HG03521 (cell line): Measurements from ENCODE around the gene BEND3.
"Not testable (repeated sequence)": the region's sequence is repeated elsewhere in the genome, so short reads cannot be mapped to it uniquely, and the experiment has no call there.

Experiments
- ATAC-seq: cut with Tn5 transposase; IDR thresholded peaks from one replicate; pipeline ENCODE4 v1.9.1; 2021; ENCODE audit warnings: mild to moderate bottlenecking, moderate library complexity; ENCODE audit not compliant: unreplicated experiment

BEND3 gene

DNA sequence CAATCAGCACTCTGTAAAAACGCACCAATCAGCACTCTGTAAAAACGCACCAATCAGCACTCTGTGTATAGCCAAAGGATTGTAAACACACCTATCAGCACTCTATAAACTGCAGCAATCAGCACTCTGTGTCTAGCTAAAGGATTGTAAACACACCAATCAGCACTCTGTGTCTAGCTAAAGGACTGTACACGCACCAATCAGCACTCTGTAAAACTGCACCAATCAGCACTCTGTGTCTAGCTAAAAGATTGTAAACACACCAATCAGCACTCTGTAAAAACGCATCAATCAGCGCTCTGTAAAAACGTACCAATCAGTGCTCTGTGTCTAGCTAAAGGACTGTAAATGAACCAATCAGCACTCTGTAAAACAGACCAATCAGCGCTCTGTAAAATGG is 30.9 kb downstream of the BEND3 start:
- ATAC-seq = not testable (repeated sequence)

DNA sequence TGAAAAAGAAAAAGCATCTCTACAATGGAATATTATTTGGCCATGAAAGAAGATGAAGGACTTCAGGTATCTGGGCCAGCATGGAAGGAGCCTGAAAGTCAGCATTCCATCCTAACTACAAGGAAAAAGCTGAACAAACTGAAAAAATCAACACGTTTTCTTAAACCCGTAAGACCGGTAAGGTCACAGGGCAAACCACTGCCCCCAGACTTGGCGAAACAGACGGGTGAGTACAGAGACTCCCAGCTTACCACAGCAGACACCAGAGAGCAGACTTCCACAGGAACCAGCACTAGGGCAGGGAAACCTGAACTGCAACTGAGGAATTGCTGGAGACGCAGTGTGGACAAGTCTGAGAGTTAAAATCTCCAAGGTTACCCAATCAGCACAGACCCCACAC is 31.4 kb downstream of the BEND3 start:
- ATAC-seq = no peak

DNA sequence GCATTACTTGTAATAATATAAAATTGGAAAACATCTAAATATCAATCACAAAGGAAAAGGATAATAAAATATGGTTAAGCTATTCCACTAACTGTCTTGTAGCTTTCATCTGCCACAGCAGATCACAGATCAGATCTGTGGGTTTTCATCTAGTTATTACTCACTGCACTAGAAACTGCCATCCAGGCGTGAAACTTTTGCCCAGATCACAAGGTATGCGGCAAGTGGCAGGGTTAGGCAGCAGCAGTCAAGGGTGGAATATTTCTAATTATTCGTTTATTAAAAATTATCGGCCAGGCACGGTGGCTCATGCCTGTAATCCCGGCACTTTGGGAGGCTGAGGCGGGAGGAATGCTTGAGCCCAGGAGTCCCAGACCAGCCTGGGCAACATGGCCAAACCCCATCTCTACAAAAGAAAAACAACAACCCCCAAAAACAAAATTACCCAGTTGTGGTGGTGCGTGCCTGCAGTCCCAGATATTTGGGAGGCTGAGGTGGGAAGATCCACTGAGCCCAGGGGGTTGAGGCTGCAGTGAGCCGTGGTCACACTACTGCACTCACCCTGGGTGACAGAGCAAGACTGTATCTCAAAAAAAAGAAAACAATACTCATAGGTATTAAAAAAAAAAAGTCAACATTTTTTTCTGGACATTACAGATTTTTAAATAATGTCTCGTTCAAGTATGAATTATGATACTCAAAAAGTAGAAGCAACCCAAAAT is 32.1 kb downstream of the BEND3 start:
- ATAC-seq = peak; percentile 87

DNA sequence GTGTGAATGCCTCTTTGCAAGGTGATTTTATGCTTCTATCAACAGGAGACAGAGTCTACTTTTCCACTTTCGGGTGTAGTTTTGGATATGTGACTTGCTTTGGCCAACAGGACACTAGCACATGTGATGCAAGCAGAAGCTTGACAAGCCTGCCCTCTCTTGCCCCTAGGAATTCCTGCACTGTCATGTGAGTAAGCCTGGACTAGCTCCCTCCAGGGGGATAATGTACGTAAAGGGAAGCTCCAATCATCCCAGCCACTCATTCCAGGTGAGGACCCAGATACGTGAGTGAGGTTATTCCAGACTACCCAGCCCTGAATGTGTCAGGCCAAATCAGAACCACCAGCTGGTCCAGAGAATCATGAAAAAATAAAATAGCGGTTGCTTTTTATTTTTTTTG is 33.3 kb downstream of the BEND3 start:
- no peak for ATAC-seq

DNA sequence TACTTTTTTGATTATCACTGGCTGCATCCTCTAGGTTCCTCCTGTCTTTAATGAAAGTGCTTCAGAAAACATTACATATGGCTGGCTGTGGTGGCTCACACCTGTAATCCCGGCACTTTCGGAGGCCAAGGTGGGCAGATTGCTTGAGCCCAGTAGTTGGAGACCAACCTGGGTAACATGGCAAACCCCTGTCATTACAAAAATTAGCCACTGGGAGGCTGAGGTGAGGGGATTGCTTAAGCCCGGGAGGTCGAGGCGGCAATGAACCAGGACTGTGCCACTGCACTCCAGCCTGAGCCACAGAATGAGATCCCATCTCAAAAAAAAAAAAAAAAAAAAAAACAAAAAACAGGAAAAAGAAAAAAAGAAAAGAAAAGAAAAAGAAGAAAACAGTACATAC is 35.3 kb downstream of the BEND3 start:
- ATAC-seq = no peak

DNA sequence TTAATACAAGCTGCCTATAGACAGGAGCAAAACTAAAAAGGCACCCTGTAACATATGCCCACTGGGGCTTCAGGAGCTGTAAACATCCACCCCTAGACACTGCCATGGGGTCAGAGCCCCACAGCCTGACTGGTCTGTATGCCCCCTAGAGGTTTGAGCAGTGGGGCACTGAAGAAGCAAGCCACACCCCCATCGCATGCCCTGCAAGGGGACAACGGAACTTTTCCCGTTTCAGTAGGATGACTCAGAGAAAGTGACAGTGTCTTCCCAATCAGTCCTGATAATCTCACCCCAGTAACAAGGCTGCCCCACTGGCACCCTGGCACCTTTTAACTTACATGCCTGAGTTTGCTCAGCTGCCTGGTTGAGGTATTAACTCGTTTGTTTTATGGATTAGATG is 35.9 kb downstream of the BEND3 start:
- no peak for ATAC-seq

DNA sequence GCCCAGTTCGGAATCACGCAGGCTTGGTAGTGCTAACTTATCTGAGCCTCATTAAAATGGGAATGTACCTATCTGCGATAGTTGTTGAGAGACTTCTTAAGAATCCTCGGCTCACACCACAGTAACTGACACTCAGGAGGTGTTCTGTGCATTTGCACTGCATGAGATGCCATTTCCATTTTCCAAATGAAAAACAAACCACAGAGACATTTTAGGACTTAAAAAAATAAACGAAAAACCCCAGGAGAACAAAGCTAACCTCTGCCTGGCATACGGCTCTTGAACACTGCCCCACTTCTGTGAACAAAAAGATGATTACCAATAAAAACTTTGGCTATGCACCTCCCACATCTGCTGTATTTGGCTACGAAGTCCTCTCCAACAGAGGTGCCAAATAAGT is 37.6 kb downstream of the BEND3 start:
- no peak for ATAC-seq

DNA sequence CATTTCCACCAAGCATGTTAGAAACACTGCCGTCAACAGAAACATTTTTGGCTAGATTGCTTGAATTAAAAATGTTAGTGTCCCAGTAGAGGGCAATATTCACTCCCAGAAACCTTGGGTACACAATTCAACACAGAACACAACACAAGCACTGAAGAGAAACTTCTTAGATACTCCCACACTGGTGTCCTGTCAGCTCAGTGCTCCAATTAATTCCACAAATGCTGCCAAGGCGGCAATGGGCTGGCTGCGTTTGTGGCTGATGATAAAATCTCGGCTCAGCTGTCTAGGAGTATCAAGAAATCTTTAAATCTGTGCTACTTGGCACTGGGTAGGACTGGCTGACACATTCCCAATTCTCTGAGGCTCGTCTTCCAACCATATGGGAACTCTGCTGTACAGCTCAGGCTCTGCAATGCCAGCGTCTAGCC is 39.3 kb downstream of the BEND3 start:
- no peak for ATAC-seq

DNA sequence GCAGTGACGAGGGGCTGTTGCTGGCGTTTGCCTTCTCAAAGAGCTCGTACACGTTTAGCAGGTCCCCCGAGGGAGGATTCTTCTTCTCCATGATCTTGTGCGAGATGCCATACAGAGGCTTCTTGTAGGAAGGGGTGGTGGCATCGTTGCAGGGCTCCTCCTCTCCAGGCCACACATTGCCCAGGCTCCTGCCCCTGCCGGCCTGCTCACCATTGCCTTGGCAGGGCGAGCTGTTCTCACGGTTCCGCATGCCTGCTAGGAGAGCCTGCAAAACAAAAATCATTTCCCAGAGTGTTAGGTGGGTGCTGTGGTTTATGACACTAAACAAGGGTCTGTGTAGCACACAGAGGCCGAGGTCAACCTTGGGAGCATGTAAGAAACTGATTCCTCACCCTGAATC is 44.6 kb downstream of the BEND3 start:
- no peak for ATAC-seq

DNA sequence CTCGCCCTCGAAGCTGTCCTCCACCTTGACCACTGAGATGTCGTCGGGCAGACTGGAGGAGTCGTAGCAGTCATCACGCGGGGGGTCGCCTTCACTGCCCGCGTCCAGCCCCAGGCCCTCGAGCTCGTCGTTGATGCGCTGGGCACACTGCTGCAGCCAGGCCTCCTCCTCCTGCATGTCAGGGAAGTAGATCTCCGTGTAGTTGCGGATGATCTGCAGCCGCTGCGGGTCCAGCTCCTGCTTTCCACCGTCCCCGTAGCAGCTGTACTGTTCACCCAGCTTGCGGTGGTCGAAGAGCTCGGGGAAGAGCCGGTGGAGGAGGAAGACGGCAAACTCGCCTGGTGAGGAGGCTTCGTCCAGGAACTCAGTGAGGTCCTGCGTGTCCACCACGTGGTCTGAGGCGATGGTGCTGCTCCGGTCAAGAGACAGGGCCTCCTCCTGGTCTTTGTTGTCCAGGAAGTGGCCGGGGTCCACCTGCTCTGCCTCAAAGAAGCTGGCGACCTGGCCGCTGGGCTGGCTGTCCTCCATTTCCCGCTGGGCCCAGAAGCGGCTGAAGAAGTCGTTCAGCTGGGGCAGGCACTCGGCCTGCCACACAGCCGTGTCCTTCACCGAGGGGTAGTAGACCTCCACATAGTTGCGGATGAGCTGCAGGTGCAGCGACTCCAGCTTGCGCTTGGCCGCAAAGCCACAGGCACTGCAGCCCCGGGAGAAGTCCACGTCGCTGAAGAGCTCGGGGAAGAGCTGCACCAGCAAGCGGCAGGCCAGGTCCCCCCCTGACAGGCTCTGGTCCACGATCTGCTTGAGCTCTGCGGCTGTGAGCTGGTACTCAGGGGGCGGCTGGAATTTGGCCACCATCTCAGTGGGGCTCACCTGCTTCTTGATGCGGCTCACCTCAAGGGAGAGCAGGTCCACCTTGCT is 45.4 kb downstream of the BEND3 start:
- ATAC-seq = no peak

DNA sequence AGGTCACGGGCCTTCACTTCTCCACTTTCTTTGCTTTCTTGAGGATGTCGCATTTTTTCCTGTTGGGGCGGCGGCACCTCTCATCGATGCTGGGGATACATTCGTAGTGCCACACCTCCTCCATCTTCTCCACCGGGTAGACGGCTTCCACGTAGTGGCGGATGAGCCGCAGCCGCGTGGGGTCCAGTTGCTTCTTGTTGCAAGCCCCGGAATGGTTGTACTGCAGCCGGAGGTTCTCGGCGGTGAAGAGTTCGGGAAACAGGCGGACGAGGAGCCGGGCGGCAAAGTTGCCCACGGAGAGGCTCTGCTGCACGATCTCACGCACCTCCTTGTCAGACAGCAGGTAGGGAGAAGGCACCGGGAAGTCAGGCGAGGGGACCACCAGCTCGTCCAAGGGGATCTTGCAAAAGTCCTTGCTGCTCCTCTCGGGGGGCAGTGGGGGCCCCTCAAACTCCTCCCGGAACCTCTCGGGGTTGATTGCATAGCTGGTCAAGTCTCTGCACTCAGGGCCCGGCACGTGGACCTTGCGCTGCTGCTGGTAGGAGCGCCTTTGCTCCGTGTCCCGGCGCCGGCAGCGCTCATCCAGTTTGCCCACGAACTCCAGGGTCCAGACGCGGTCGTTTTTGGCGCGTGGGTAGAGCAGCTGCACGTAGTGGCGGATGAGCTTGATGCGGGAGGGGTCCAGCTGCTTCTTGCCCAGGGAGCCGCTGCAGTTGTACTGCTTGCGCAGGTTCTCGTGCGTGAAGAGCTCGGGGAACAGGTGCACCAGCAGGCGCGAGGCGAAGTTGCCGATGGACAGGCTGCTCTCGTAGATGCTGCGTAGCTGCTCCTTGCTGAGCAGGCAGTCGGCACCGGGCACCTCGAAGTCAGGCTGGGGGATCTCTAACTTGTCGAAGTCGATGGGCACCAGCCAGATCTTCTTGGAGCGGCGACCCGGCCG is 46.4 kb downstream of the BEND3 start:
- no peak for ATAC-seq

DNA sequence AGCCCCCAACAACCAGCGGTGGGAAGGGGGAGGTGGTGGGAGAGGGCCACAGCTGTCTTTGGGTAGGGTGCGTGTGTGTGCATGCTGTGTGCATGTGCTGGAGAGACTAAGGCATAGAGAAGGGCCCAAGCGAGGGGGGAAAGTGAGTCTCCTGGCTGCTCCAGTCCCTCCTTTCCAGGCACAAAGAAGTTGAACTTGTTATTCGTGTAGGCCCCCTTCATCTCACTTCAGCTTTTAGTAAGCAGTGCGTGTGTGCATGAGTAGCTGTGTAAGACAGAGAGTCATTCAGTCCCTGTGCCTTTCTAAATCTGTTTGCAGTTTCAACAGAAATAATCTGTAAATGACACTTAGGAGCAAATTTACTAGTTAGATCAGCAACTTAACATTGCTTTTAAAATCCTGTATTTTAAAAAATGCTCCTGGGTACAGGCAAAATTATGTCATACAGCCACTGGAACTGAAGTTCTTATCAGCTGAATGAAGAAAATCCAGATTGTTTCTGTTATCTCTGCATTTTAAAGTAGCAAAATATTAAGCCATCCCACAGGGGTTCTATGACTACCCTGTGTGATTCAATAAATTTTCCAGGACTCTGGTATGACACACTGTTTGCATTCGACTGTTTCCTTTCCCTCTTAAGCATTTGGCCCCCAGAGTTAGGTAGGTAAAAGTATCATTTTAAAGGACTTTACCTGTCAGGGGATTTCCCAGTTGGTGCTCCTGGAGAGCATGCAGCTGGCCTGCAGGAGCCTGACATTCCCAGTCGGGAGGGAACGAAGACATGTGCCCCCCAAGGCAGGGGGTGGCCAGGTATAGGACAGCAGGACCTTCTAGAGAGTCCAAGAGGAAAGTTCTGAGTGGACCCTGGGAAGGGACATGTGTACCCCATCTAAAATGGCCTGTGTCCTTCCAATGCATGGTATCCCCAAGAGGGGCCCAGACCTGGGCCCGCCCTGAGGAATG is 48.3 kb downstream of the BEND3 start:
- no peak for ATAC-seq

DNA sequence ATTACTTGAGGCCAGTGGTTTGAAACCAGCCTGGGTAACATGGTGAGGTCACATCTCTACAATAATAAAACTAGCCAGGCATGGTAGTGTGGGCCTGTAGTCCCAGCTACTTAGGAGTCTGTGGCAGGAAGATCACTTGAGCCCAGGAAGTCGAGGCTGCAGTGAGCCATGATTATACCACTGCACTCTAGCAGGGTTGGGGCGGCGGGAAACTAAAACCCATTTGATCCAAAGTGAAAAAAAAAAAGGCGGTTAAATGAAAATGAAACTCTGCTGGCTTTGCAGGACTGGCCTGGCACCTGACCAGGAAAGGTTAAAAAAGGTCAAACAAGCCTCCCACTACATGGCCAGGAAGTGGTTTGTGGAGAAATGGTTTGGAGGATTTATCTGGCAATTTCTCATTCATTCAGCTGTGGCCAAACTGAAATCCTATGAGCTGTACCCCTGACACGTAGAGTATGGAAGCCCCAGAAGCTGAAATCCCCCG is 50.7 kb downstream of the BEND3 start:
- no peak for ATAC-seq

DNA sequence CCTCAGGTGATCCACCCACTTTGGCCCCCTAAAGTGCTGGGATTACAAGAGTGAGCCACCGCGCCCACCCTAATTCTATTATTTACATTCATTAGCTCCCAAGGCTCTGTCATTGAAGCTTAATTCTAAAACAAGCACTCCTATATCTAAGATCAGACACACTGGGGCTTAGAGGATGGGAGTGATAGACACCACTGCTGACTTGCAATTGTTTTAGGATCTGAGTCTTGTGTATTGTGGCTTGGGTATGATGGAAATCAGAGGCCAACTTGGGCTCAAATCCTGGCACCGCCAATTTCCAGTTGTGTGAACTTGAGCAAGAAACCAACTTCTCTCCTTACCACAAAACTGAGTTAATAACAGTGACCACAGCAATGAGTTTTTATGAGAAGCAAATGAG is 52.6 kb downstream of the BEND3 start:
- ATAC-seq = no peak

DNA sequence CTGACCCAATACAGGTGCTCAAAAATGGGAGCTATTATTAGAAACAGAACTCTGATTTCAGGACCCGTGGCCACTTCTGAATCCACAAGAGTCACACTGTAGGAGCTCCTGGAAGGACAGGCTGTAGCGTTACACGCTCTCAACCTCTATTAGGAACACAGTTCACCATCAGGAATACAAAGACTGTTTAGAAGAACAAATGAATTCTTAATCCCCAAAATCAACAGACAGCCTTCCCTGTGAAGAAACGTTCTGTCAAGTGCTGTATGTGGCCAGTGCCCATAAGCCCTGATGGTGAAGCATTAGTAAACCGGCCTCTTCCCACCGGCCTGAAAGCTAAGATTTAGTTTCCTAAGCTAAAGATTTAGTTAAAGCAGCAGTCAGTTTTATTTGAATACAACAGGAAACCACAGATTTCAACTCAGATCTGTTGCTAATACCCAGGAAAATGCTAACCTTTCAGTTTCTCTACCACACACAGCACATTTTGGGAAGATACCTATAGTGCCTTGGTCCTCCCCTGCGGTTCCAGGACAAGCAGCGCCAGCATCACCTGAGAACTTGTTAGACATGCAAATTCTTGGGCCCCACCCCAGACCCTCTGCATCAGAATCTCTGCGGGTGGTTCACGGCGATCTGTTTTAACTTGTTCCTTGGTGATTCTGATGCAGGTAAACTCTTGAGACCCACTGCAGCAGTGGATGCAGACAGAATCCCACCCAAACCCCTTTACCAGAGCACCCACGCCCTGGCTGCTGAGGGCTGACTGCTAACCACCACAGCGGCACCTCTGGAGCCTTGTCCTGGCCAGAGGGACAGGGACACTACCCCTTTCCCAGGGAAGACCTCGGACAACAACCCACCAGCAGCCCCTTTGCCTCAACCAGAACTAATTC is 53.9 kb downstream of the BEND3 start:
- ATAC-seq = peak; percentile 46

DNA sequence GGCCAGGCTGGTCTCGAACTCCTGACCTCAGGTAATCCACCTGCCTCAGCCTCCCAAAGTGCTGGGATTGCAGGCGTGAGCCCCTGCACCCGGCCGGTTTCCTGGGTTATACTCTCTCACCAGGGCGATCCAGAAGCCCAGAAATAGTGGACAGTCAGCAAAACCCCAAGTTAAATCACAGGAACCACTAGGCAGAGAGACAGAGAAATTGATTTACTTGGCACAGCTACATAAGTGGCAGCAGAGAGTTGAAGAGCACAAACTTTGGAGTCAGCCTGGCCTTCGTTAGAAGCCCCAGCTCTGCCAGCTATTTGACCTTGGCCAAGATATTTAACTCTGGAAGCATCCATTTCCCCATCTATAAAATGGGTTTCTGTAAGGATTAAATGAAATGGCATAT is 54.6 kb downstream of the BEND3 start:
- no peak for ATAC-seq

DNA sequence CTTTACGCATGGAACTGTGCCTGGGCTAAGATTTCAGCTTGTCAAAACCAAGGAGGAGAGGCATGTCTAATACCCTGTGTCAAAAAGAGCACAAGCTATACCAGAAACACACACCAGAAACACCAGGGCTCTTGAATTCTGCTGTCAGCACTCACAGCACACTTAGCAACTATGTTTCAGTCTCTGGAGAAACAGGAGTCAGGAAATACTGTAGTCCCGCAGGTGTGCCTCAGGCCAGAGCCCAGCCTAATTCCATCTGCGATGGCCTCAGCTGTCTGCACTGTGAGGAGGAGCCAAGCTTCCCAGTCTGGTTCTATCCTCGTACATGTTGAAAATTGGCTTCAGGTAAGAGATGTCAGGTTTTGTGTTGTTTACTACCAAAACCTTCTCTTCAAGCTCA is 55.7 kb downstream of the BEND3 start:
- no peak for ATAC-seq

DNA sequence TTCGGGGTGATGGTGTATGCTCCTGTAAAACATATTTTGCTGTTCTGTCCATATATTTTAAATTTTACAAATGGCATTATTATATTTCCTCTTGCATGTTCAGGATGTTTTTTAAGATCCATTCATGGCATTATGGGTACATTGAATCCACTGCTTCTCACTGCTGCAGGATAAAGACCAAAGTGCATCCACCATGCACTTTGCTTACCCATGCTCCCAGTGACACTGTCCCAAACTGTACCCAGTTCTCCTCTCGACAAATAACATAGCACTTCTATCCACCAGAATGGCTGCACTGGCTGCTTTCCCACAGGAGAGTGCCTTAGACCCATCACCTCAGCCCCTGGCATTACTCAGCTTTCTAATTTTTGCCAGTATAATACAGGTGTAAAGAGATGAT is 57.6 kb downstream of the BEND3 start:
- ATAC-seq = no peak

DNA sequence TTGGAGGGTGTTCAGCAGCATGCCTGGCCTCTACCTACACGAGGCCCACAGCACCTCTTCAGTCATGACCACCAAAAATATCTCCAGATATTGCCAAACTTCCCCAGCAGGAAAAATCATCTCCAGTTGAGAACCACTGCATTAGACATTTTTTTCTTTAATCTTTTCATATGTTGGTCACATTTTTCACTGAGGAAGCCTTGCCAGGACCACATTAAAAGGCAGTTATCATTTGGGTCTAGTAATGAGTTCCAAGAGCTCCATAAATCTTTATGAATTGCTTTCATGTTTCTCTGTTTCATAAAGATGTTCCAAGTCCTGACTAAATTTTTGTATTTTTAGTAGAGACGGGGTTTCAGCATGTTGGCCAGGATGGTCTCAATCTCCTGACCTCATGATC is 58.5 kb downstream of the BEND3 start:
- no peak for ATAC-seq
